Keratinocyte (primary cell): ENCODE results near the gene PCGF5. TPM values are rescaled to one million over a fixed set of nuclear protein-coding genes. Genes with fewer than 3 reads are reported as not detected.

Experiments used
- DNase-seq: peaks from one replicate; pipeline ENCODE4 v3.0.0-alpha.2; 2011; ENCODE audit warnings: low read depth, missing footprints, low spot score
- FAIRE-seq: peaks from 2 replicates; lab custom pipeline; 2011; peaks lifted over from hg19 to GRCh38; lab: Jason Lieb, UNC
- H2AFZ ChIP-seq: 2 replicates; pipeline ENCODE4 v1.6.0; 2012; ENCODE audit warnings: low read length, control low read depth, inconsistent platforms; ENCODE audit not compliant: control insufficient read depth
- H3K27ac ChIP-seq: 2 replicates; pipeline ENCODE4 v1.5.1; 2011; ENCODE audit warnings: low read length; ENCODE audit not compliant: control insufficient read depth, insufficient read depth
- H3K27me3 ChIP-seq: 3 replicates; pipeline ENCODE4 v1.6.0; 2011; ENCODE audit warnings: low read length; ENCODE audit not compliant: control insufficient read depth, insufficient read depth; ENCODE audit errors: extremely low read depth
- H3K36me3 ChIP-seq, 2 experiments: 2 replicates in 1 of 2; 3 replicates in 1 of 2; pipeline ENCODE4 v1.5.1; 2011; ENCODE audit warnings: low read length in 2 of 2, mild to moderate bottlenecking in 1 of 2; ENCODE audit not compliant: control insufficient read depth in 2 of 2, insufficient read depth in 2 of 2; ENCODE audit errors: extremely low read depth in 1 of 2
- H3K4me1 ChIP-seq: 3 replicates; pipeline ENCODE4 v1.5.1; 2011; ENCODE audit warnings: low read length; ENCODE audit not compliant: control insufficient read depth, insufficient read depth; ENCODE audit errors: extremely low read depth
- H3K4me2 ChIP-seq: 3 replicates; pipeline ENCODE4 v1.6.0; 2011; ENCODE audit warnings: low read depth, low read length; ENCODE audit not compliant: control insufficient read depth, insufficient read depth; ENCODE audit errors: extremely low read depth
- H3K4me3 ChIP-seq, 3 experiments: fragments of 200-600 bp in 1 of 3; sonication (generic) in 1 of 3; 2 replicates in 2 of 3; 3 replicates in 1 of 3; pipeline ENCODE4 v1.5.1; 2011 to 2016; ENCODE audit warnings: low read length in 3 of 3, mild to moderate bottlenecking in 3 of 3, control low read depth in 2 of 3, inconsistent platforms in 1 of 3, low read depth in 1 of 3, mixed read lengths in 1 of 3, mixed run types in 1 of 3, moderate library complexity in 1 of 3; ENCODE audit not compliant: control insufficient read depth in 2 of 3, insufficient read depth in 2 of 3; ENCODE audit errors: extremely low read depth in 1 of 3
- H3K79me2 ChIP-seq: 2 replicates; pipeline ENCODE4 v1.6.0; 2012; ENCODE audit warnings: low read length; ENCODE audit not compliant: control insufficient read depth, insufficient read depth
- H3K9ac ChIP-seq: 3 replicates; pipeline ENCODE4 v1.6.0; 2011; ENCODE audit warnings: low read length; ENCODE audit not compliant: control insufficient read depth, insufficient read depth; ENCODE audit errors: extremely low read depth
- H3K9me1 ChIP-seq: 3 replicates; pipeline ENCODE4 v1.6.0; 2011; ENCODE audit warnings: low read length; ENCODE audit not compliant: control insufficient read depth, insufficient read depth; ENCODE audit errors: extremely low read depth
- H3K9me3 ChIP-seq: 2 replicates; pipeline ENCODE4 v1.5.1; 2012; ENCODE audit warnings: low read depth, low read length; ENCODE audit not compliant: control insufficient read depth
- H4K20me1 ChIP-seq: 3 replicates; pipeline ENCODE4 v1.6.0; 2011; ENCODE audit warnings: low read length; ENCODE audit not compliant: control insufficient read depth, insufficient read depth; ENCODE audit errors: extremely low read depth
- EZH2 ChIP-seq: IDR thresholded peaks from one replicate; pipeline ENCODE4 v1.6.1; 2012; ENCODE audit warnings: inconsistent platforms, mild to moderate bottlenecking, low read length, moderate library complexity
- dilution Hi-C: fragments of 300-500 bp; cut with MboI; formaldehyde crosslinking; loops from one replicate; pipeline ENCODE4 v1.7.0; 2020; ENCODE audit warnings: low sequenced_read_pairs; ENCODE audit not compliant: extremely low pct_ligation_motif_present
- polyA plus RNA-seq, 5 experiments: library from polyadenylated mRNA; depleted of rRNA in 3 of 5; stranded (reverse) in 3 of 5; stranded (forward) in 1 of 5; unstranded in 1 of 5; fragments of >200 nt; gene quantifications; 1 replicate in 1 of 5; 2 replicates in 3 of 5; 3 replicates in 1 of 5; pipeline versions ENCODE4 v1.2.1 to v1.2.3, GENCODE V29; 2011 to 2012; ENCODE audit warnings: missing spikeins in 2 of 5, low read depth in 1 of 5, low replicate concordance in 1 of 5
- TF ChIP-seq, protein P1 (sequence below), 3 experiments: IDR thresholded peaks in 1 of 3; conservative IDR thresholded peaks in 1 of 3; optimal IDR thresholded peaks in 1 of 3; 2 replicates in 2 of 3; 3 replicates in 1 of 3; pipeline versions ENCODE3 to v1.5.1; 2011; ENCODE audit warnings: low read length in 3 of 3, mild to moderate bottlenecking in 3 of 3, moderate library complexity in 2 of 3, control low read depth in 1 of 3, inconsistent platforms in 1 of 3; ENCODE audit not compliant: insufficient read depth in 2 of 3; ENCODE audit errors: extremely low read depth in 1 of 3

The PCGF5 gene
- polyA plus RNA-seq, 1 donor (not counting 4 experiments of a cell fraction or from before 2014, with no cell fraction given): 13.9 TPM

GRCh38 chr10:91311601-91312381 lies 91.3 kb downstream of the PCGF5 start:
- Histone ChIP-seq H3K9me1 (no peaks in the 10 kb centered on the region), H3K79me2 (no peaks in the 10 kb centered on the region), H2AFZ (no peak overlapping the region), H3K9me3 (no peaks in the 10 kb centered on the region), H3K4me1 (no peaks in the 10 kb centered on the region), H3K9ac (no peak overlapping the region), H3K4me2 (no peak overlapping the region), H4K20me1 (no peaks in the 10 kb centered on the region), H3K36me3 (no peaks in the 10 kb centered on the region), H3K4me3 (no peak overlapping the region), H3K27ac (no peak overlapping the region), H3K27me3 (peaks cover 7% of the 10 kb centered on the region)
- TF ChIP-seq EZH2: no peak
- TF ChIP-seq, protein P1, sequence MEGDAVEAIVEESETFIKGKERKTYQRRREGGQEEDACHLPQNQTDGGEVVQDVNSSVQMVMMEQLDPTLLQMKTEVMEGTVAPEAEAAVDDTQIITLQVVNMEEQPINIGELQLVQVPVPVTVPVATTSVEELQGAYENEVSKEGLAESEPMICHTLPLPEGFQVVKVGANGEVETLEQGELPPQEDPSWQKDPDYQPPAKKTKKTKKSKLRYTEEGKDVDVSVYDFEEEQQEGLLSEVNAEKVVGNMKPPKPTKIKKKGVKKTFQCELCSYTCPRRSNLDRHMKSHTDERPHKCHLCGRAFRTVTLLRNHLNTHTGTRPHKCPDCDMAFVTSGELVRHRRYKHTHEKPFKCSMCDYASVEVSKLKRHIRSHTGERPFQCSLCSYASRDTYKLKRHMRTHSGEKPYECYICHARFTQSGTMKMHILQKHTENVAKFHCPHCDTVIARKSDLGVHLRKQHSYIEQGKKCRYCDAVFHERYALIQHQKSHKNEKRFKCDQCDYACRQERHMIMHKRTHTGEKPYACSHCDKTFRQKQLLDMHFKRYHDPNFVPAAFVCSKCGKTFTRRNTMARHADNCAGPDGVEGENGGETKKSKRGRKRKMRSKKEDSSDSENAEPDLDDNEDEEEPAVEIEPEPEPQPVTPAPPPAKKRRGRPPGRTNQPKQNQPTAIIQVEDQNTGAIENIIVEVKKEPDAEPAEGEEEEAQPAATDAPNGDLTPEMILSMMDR (optimal IDR thresholded peaks at IDR 0.05 in 1 of 3, IDR thresholded peaks at IDR 0.05 in 1 of 3, conservative IDR thresholded peaks at IDR 0.05 in 1 of 3; ENCODE audit: extremely low read depth in 1 of 3, insufficient read depth in 2 of 3, low read length in 3 of 3): no peak
- dilution Hi-C loops: no loop called here
- DNase-seq (no peak), FAIRE-seq (no peak)

- Histone ChIP-seq H3K27me3 (peaks cover 7% of the 10 kb centered on the region), H3K27ac (no peak overlapping the region), H3K4me2 (no peak overlapping the region), H3K4me3 (no peak overlapping the region), H3K4me1 (no peaks in the 10 kb centered on the region), H3K79me2 (no peaks in the 10 kb centered on the region), H3K9me1 (no peaks in the 10 kb centered on the region), H3K36me3 (no peaks in the 10 kb centered on the region), H4K20me1 (no peaks in the 10 kb centered on the region), H2AFZ (no peak overlapping the region), H3K9ac (no peak overlapping the region), H3K9me3 (no peaks in the 10 kb centered on the region)
- dilution Hi-C loops: no loop called here
- no peak for TF ChIP-seq EZH2
- TF ChIP-seq, protein P1 (optimal IDR thresholded peaks at IDR 0.05 in 1 of 3, IDR thresholded peaks at IDR 0.05 in 1 of 3, conservative IDR thresholded peaks at IDR 0.05 in 1 of 3; ENCODE audit: extremely low read depth in 1 of 3, insufficient read depth in 2 of 3, low read length in 3 of 3): no peak
- FAIRE-seq: no peak
- DNase-seq: no peak
Measured at GRCh38 chr10:91312382-91312733, 91.9 kb downstream of the PCGF5 start.
